GM12873 (cell line): Measurements from ENCODE around the gene WBP11.

Experiments used
- CTCF ChIP-seq: IDR thresholded peaks from 2 replicates; pipeline ENCODE4 v1.5.1; 2012; ENCODE audit warnings: low read depth, mild to moderate bottlenecking, moderate library complexity, low read length, control low read depth; ENCODE audit not compliant: insufficient read depth; ENCODE audit errors: missing control alignments

The WBP11 gene

GRCh38 chr12:14845350-14845750 lies 42.1 kb upstream of the WBP11 start:
- TF ChIP-seq CTCF: peak; percentile 55

- no peak for TF ChIP-seq CTCF
Observed at GRCh38 chr12:14844401-14844800, 41.1 kb upstream of the WBP11 start.

- TF ChIP-seq CTCF: no peak
Observed at GRCh38 chr12:14843425-14843887, 40.2 kb upstream of the WBP11 start, which contains the start of gene ART4. Gene ART4, minus strand, starts transcription at chr12:14843526. Its CDS starts 413 bp downstream, at chr12:14843113.

GRCh38 chr12:14842315-14842714 lies 39.0 kb upstream of the WBP11 start:
- no peak for TF ChIP-seq CTCF

- TF ChIP-seq CTCF: no peak
Observed at GRCh38 chr12:14841761-14842160, 38.5 kb upstream of the WBP11 start.

- TF ChIP-seq CTCF: no peak
Observed at GRCh38 chr12:14840616-14841015, 37.3 kb upstream of the WBP11 start.

- TF ChIP-seq CTCF: no peak
Observed at GRCh38 chr12:14839262-14839661, 36.0 kb upstream of the WBP11 start.
